T-helper 9 cell (primary cell): ENCODE data around the gene EFNA5.

Experiments
- DNase-seq: peaks from one replicate; pipeline ENCODE4 v3.0.0-alpha.2; 2020

EFNA5 gene

GRCh38 chr5:107542428-107542827 is 128.3 kb downstream of the EFNA5 start:
- DNase-seq: no peak

- no peak for DNase-seq
Measured at GRCh38 chr5:107541400-107541799, 129.3 kb downstream of the EFNA5 start.

- DNase-seq: no peak
Measured at GRCh38 chr5:107539726-107540330, 130.9 kb downstream of the EFNA5 start.

GRCh38 chr5:107538805-107539445 is 131.8 kb downstream of the EFNA5 start:
- no peak for DNase-seq

- DNase-seq: no peak
Measured at GRCh38 chr5:107538331-107538730, 132.4 kb downstream of the EFNA5 start.

GRCh38 chr5:107535849-107536248 is 134.9 kb downstream of the EFNA5 start:
- no peak for DNase-seq

- DNase-seq: no peak
Measured at GRCh38 chr5:107533910-107534876, 136.5 kb downstream of the EFNA5 start.

GRCh38 chr5:107532916-107533315 is 137.8 kb downstream of the EFNA5 start:
- DNase-seq: no peak

- no peak for DNase-seq
Measured at GRCh38 chr5:107532169-107532878, 138.4 kb downstream of the EFNA5 start.

GRCh38 chr5:107531308-107531707 is 139.4 kb downstream of the EFNA5 start:
- no peak for DNase-seq

GRCh38 chr5:107529618-107530017 is 141.1 kb downstream of the EFNA5 start:
- no peak for DNase-seq

GRCh38 chr5:107526270-107526937 is 144.3 kb downstream of the EFNA5 start:
- no peak for DNase-seq

GRCh38 chr5:107524111-107524510 is 146.6 kb downstream of the EFNA5 start:
- no peak for DNase-seq

GRCh38 chr5:107523029-107523680 is 147.6 kb downstream of the EFNA5 start:
- no peak for DNase-seq

GRCh38 chr5:107522456-107522855 is 148.3 kb downstream of the EFNA5 start:
- DNase-seq: no peak

- no peak for DNase-seq
Measured at GRCh38 chr5:107519900-107520354, 150.8 kb downstream of the EFNA5 start.

GRCh38 chr5:107518616-107519015 is 152.1 kb downstream of the EFNA5 start:
- no peak for DNase-seq

- DNase-seq: no peak
Measured at GRCh38 chr5:107518190-107518589, 152.5 kb downstream of the EFNA5 start.

GRCh38 chr5:107517185-107518033 is 153.3 kb downstream of the EFNA5 start:
- no peak for DNase-seq

- no peak for DNase-seq
Measured at GRCh38 chr5:107516452-107517184, 154.1 kb downstream of the EFNA5 start.
